ENCODE measurements around the gene BCL2L2.

Gene BCL2L2

DNA sequence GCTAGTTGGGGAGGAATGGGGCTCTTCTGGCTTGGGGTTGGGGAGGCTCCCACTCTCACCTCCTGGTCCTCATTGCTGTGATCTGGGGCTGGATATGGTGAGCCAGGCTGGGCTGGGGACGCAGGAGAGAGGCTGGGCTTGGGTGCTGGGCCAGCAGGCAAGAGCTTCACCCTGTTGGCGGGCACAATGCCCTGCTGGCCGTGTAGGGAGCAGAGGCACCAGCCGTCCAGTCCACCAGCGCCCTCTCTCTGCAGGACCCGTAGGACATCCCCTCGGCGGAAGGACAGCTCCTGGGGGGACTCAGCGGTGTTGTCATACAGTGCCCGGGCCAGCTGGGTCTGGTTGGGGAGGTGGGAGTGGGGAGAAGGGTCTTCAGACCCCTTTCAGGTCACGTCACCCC is 53.9 kb downstream of the BCL2L2 start:
- TF ChIP-seq PAX5 (IDR thresholded peaks at IDR 0.05; ENCODE audit: insufficient read depth, low read length, severe bottlenecking) (no peak), POU2F2 (IDR thresholded peaks at IDR 0.05; ENCODE audit: low read depth, low read length) (no peak), SPI1 (IDR thresholded peaks at IDR 0.05; ENCODE audit: low read depth, low read length) (no peak), POLR2AphosphoS5 (IDR thresholded peaks at IDR 0.05; ENCODE audit: low read depth, low read length) (no peak), TAF1 (IDR thresholded peaks at IDR 0.05; ENCODE audit: low read depth, low read length) (no peak), POLR2A (IDR thresholded peaks at IDR 0.05; ENCODE audit: low read depth, low read length) (no peak)
- DNase-seq (ENCODE audit: insufficient read length, low spot score): no peak
- no peak for FAIRE-seq

DNA sequence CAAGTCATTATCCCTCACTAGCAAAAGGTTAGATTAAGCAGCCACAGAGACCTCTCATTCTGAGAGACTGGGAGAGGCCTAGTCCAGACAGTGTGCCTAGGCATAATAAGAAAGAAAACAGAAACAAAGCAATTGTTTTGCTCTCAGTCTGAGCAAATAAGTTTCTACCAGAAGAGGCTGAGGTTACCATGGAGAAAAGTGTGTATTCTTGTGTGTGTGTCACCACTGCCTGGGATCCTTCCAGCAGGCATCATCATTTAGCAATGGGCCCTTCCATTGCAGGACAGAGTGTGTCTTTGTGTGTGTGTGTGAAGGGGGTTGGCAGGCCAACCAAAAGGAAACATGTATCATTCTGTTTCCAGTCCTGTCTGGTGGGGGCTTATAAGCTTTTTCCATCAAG is 54.7 kb downstream of the BCL2L2 start:
- FAIRE-seq: no peak
- TF ChIP-seq SPI1 (IDR thresholded peaks at IDR 0.05; ENCODE audit: low read depth, low read length) (no peak), POLR2A (IDR thresholded peaks at IDR 0.05; ENCODE audit: low read depth, low read length) (no peak), PAX5 (IDR thresholded peaks at IDR 0.05; ENCODE audit: insufficient read depth, low read length, severe bottlenecking) (no peak), POLR2AphosphoS5 (IDR thresholded peaks at IDR 0.05; ENCODE audit: low read depth, low read length) (no peak), TAF1 (IDR thresholded peaks at IDR 0.05; ENCODE audit: low read depth, low read length) (no peak), POU2F2 (IDR thresholded peaks at IDR 0.05; ENCODE audit: low read depth, low read length) (no peak)
- no peak for DNase-seq (ENCODE audit: insufficient read length, low spot score)

All from GM12891 (cell line).